K562 (cell line): ENCODE data around the gene PKIB. TPM values are rescaled to one million over a fixed set of nuclear protein-coding genes. Genes with fewer than 3 reads are reported as not detected.

Experiments
- ATAC-seq: fragments of 200-7000 bp; cut with Tn5 transposase; 3 replicates; pipeline ENCODE4 v1.9.1; 2020; ENCODE audit warnings: moderate library complexity
- BruUV-seq: library from RNA; stranded (reverse); fragments of 400-500 nt; replicated peaks from 2 replicates; lab custom pipeline; 2021; lab: Mats Ljungman, UMichigan
- CTCF ChIA-PET: fragments of 300-600 bp; formaldehyde crosslinking; extraction: SDS; loops from one replicate; lab custom pipeline; 2021; ENCODE audit warnings: low intra/inter-chr PET ratio; lab: Yijun Ruan, JAX
- POLR2A ChIA-PET: fragments of 300-600, 350-650 bp; sonication (Branson Sonifier 250); formaldehyde crosslinking; extraction: SDS; loops from one replicate; lab custom pipeline; 2021; ENCODE audit warnings: antibody characterized with exemption, inconsistent platforms; lab: Yijun Ruan, JAX
- DNase-seq, 4 experiments: peaks; one replicate each; pipeline versions ENCODE4 v3.0.0 to v3.0.0-alpha.2; 2011 to 2018; ENCODE audit warnings: low spot score in 3 of 4, mixed read lengths in 3 of 4; ENCODE audit errors: extremely low read depth in 1 of 4
- FAIRE-seq: peaks from 2 replicates; lab custom pipeline; 2011; peaks lifted over from hg19 to GRCh38; lab: Jason Lieb, UNC
- H2AFZ ChIP-seq: 2 replicates; pipeline ENCODE4 v1.6.0; 2011; ENCODE audit warnings: low read depth, low read length, control low read depth, inconsistent platforms
- H3K27ac ChIP-seq: fragments of 200-600 bp; 3 replicates; pipeline ENCODE4 v1.8.0; 2011; ENCODE audit warnings: low read depth, mild to moderate bottlenecking, control low read depth, inconsistent platforms, low read length, moderate library complexity, mixed read lengths; ENCODE audit errors: extremely low read depth
- H3K27me3 ChIP-seq, 2 experiments: fragments of 300-600 bp in 1 of 2; 2 replicates in 1 of 2; 3 replicates in 1 of 2; pipeline versions ENCODE4 v1.6.0 to v1.8.0; 2011; ENCODE audit warnings: inconsistent platforms in 2 of 2, low read length in 2 of 2, mild to moderate bottlenecking in 1 of 2, mixed read lengths in 1 of 2, moderate library complexity in 1 of 2; ENCODE audit not compliant: control insufficient read depth in 2 of 2, insufficient read depth in 2 of 2
- H3K36me3 ChIP-seq: fragments of 300-600 bp; 3 replicates; pipeline ENCODE4 v1.8.0; 2011; ENCODE audit warnings: mild to moderate bottlenecking, low read length, inconsistent platforms; ENCODE audit not compliant: control insufficient read depth, insufficient read depth
- H3K4me1 ChIP-seq, 2 experiments: fragments of 200-600 bp in 1 of 2; replicated peaks in 1 of 2; 2 replicates in 1 of 2; 3 replicates in 1 of 2; pipeline versions ENCODE4 v1.5.1 to v1.8.0; 2011; ENCODE audit warnings: inconsistent platforms in 2 of 2, low read length in 2 of 2, mild to moderate bottlenecking in 1 of 2, mixed read lengths in 1 of 2, moderate library complexity in 1 of 2; ENCODE audit not compliant: control insufficient read depth in 2 of 2, insufficient read depth in 2 of 2
- H3K4me2 ChIP-seq: 2 replicates; pipeline ENCODE4 v1.6.1; 2011; ENCODE audit warnings: low read length, control low read depth, inconsistent platforms, mixed read lengths; ENCODE audit not compliant: insufficient read depth
- H3K4me3 ChIP-seq: fragments of 200-600 bp; sonication (generic), shearing (Covaris generic); 2 replicates; pipeline ENCODE4 v1.5.1; 2016; ENCODE audit warnings: control low read depth, inconsistent platforms
- H3K79me2 ChIP-seq: fragments of 200-600 bp; 3 replicates; pipeline ENCODE4 v1.8.0; 2011; ENCODE audit warnings: low read length, inconsistent platforms; ENCODE audit not compliant: control insufficient read depth, insufficient read depth
- H3K9ac ChIP-seq, 2 experiments: 2 replicates each; pipeline versions ENCODE4 v1.6.0 to v1.6.1; 2011; ENCODE audit warnings: low read depth in 2 of 2, low read length in 2 of 2, control low read depth in 1 of 2, inconsistent platforms in 1 of 2, mild to moderate bottlenecking in 1 of 2, mixed read lengths in 1 of 2; ENCODE audit not compliant: insufficient read depth in 1 of 2
- H3K9me1 ChIP-seq: one replicate; pipeline ENCODE4 v1.6.0; 2011; ENCODE audit warnings: inconsistent platforms, mild to moderate bottlenecking, low read length, moderate library complexity; ENCODE audit not compliant: control insufficient read depth, insufficient read depth
- H3K9me3 ChIP-seq: replicated peaks from 2 replicates; pipeline ENCODE4 v1.5.1; 2011; ENCODE audit warnings: low read depth, low read length, inconsistent platforms; ENCODE audit not compliant: control insufficient read depth, insufficient read depth
- H4K20me1 ChIP-seq: replicated peaks from 2 replicates; pipeline ENCODE4 v1.6.1; 2011; ENCODE audit warnings: low read length, inconsistent platforms, mixed read lengths; ENCODE audit not compliant: control insufficient read depth, insufficient read depth
- CBFA2T3 ChIP-seq: fragments of 450-650 bp; IDR thresholded peaks from 2 replicates; pipeline ENCODE4 v1.6.1; 2017
- SMARCC2 ChIP-seq: fragments of 450-650 bp; IDR thresholded peaks from 2 replicates; pipeline ENCODE4 v1.6.1; 2017; ENCODE audit warnings: antibody characterized with exemption, moderate library complexity, mild to moderate bottlenecking, low read depth
- ZNF253 ChIP-seq: fragments of 250-450 bp; sonication (Bioruptor Pico); conservative IDR thresholded peaks from 2 replicates; pipeline ENCODE4 v1.6.1; 2021; ENCODE audit warnings: mild to moderate bottlenecking
- WGBS: fragments of 100-300 bp; shearing (Covaris generic); methylation state at CpG from one replicate; pipeline ENCODE4 v1.1.6; 2016; ENCODE audit warnings: low coverage, mixed read lengths; ENCODE audit not compliant: insufficient coverage; ENCODE audit errors: missing lambda C conversion rate; 5-methylcytosine and 5-hydroxymethylcytosine counted together
- in situ Hi-C: fragments of 300-500 bp; cut with MboI; formaldehyde crosslinking; loops from 4 replicates; pipeline ENCODE4 v1.15.0; 2018; ENCODE audit warnings: inconsistent platforms, mixed read lengths
- intact Hi-C: fragments of 100-400 bp; cut with micrococcal nuclease; formaldehyde crosslinking; loops from 2 replicates; pipeline ENCODE4 v1.14.2; 2022
- polyA plus RNA-seq, 8 experiments: library from polyadenylated mRNA; depleted of rRNA in 4 of 8; stranded (reverse) in 5 of 8; unstranded in 3 of 8; fragments of >200 nt; fragmentation: Nextera tagmentation in 2 of 8; fragmentation: Illumina TruSeq in 1 of 8; extraction: Ambion mirVana in 2 of 8; extraction: Trizol in 1 of 8; gene quantifications; 2 replicates each; pipeline versions ENCODE4 v1.2.1 to v1.2.3, GENCODE V29; 2011 to 2014; ENCODE audit warnings: inconsistent platforms in 1 of 8, missing spikeins in 1 of 8
- total RNA-seq, 7 experiments: library from RNA; depleted of rRNA in 6 of 7; stranded (reverse); fragments of >200 nt in 6 of 7; fragmentation: Illumina TruSeq in 2 of 7; extraction: Trizol in 2 of 7; gene quantifications; 2 replicates each; pipeline versions ENCODE4 v1.2.1 to v1.2.3, GENCODE V29; 2011 to 2021; ENCODE audit warnings: low replicate concordance in 1 of 7
- TF ChIP-seq, protein P1 (sequence below): fragments of 450-650 bp; IDR thresholded peaks from 2 replicates; pipeline ENCODE4 v1.6.1; 2017; ENCODE audit warnings: antibody characterized with exemption, mild to moderate bottlenecking

PKIB gene
- total and polyA plus RNA-seq, 9 of the 15 experiments (the other 6 are each of a cell fraction or from before 2014, with no cell fraction given), result 14.8 to 37.5 (median 27.4) TPM

DNA sequence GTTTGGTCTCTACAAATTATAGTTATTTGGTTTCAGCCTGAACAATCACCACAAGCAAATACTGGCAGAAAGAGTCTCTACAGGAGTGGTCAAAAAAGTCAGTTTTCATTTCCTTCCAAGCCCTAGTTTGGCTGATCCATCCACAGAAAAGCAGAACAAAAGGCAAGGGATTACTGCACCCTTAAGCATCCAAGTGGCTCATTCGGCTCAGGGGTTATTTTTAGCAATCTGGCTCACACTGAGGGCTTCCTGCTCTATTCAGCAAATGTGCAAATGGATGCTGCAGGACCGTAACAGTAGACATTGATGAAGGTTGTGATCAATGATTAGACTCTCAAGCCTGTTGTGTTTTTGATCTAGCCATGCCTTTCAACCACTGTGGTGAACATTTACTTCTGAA is 107.1 kb downstream of the PKIB start:
- Histone ChIP-seq H3K27me3 (no peaks in the 10 kb centered on the region), H2AFZ (no peak overlapping the region), H3K9me1 (no peaks in the 10 kb centered on the region), H3K9me3 (no peaks in the 10 kb centered on the region), H3K4me3 (no peak overlapping the region), H3K79me2 (no peaks in the 10 kb centered on the region)
- in situ Hi-C loops, result no loop called here
- CTCF ChIA-PET, result no interaction called here
- BruUV-seq, result no TSS peak
- no peak for TF ChIP-seq ZNF253 (CRISPR knock-in tag)
- TF ChIP-seq, protein P1, sequence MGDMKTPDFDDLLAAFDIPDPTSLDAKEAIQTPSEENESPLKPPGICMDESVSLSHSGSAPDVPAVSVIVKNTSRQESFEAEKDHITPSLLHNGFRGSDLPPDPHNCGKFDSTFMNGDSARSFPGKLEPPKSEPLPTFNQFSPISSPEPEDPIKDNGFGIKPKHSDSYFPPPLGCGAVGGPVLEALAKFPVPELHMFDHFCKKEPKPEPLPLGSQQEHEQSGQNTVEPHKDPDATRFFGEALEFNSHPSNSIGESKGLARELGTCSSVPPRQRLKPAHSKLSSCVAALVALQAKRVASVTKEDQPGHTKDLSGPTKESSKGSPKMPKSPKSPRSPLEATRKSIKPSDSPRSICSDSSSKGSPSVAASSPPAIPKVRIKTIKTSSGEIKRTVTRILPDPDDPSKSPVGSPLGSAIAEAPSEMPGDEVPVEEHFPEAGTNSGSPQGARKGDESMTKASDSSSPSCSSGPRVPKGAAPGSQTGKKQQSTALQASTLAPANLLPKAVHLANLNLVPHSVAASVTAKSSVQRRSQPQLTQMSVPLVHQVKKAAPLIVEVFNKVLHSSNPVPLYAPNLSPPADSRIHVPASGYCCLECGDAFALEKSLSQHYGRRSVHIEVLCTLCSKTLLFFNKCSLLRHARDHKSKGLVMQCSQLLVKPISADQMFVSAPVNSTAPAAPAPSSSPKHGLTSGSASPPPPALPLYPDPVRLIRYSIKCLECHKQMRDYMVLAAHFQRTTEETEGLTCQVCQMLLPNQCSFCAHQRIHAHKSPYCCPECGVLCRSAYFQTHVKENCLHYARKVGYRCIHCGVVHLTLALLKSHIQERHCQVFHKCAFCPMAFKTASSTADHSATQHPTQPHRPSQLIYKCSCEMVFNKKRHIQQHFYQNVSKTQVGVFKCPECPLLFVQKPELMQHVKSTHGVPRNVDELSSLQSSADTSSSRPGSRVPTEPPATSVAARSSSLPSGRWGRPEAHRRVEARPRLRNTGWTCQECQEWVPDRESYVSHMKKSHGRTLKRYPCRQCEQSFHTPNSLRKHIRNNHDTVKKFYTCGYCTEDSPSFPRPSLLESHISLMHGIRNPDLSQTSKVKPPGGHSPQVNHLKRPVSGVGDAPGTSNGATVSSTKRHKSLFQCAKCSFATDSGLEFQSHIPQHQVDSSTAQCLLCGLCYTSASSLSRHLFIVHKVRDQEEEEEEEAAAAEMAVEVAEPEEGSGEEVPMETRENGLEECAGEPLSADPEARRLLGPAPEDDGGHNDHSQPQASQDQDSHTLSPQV, result no peak
- no peak for TF ChIP-seq CBFA2T3
- TF ChIP-seq SMARCC2, result no peak
- TF ChIP-seq, all 486 proteins: peak for 0
- FAIRE-seq, result no peak
- Histone ChIP-seq H3K9ac (no peak overlapping the region), H4K20me1 (no peaks in the 10 kb centered on the region), H3K4me2 (no peak overlapping the region), H3K27ac (no peak overlapping the region), H3K36me3 (no peaks in the 10 kb centered on the region), H3K4me1 (peaks cover 5 to 17% of the 10 kb centered on the region in 2 experiments; a peak in 3 of 5 replicates)
- intact Hi-C loops, result no loop called here
- POLR2A ChIA-PET, result no interaction called here
- 49% methylated on average over 2 of the region's 2 CpGs for WGBS
- no peak for DNase-seq
- no peak for ATAC-seq
